IPS DF 6.9 (cell line): ENCODE data around the gene SPTSSB.

Source experiments
- DNase-seq: peaks from one replicate; pipeline ENCODE4 v3.0.0-alpha.2; 2013; ENCODE audit warnings: low read depth, low spot score
- H3K27ac ChIP-seq: one replicate; pipeline ENCODE4 v1.5.1; 2013; ENCODE audit warnings: low read length, control low read depth
- H3K27me3 ChIP-seq: 2 replicates; pipeline ENCODE4 v1.6.1; 2013; ENCODE audit warnings: mild to moderate bottlenecking, low read length; ENCODE audit not compliant: control insufficient read depth, insufficient read depth
- H3K36me3 ChIP-seq: 2 replicates; pipeline ENCODE4 v1.6.1; 2013; ENCODE audit warnings: low read length; ENCODE audit not compliant: control insufficient read depth, insufficient read depth
- H3K4me1 ChIP-seq: 2 replicates; pipeline ENCODE4 v1.6.1; 2013; ENCODE audit warnings: low read length; ENCODE audit not compliant: control insufficient read depth, insufficient read depth
- H3K4me3 ChIP-seq: 2 replicates; pipeline ENCODE4 v1.5.1; 2013; ENCODE audit warnings: mild to moderate bottlenecking, low read length
- H3K9me3 ChIP-seq: 2 replicates; pipeline ENCODE4 v1.6.1; 2013; ENCODE audit warnings: low read length, inconsistent platforms; ENCODE audit not compliant: control insufficient read depth, insufficient read depth
- WGBS: extraction: QIAGEN DNeasy Blood & Tissue Kit; methylation state at CpG from one replicate; pipeline ENCODE4 v1.1.7; 2013; ENCODE audit warnings: mixed read lengths, missing lambda C conversion rate; ENCODE audit not compliant: insufficient read length, insufficient coverage; 5-methylcytosine and 5-hydroxymethylcytosine counted together

Gene SPTSSB

DNA sequence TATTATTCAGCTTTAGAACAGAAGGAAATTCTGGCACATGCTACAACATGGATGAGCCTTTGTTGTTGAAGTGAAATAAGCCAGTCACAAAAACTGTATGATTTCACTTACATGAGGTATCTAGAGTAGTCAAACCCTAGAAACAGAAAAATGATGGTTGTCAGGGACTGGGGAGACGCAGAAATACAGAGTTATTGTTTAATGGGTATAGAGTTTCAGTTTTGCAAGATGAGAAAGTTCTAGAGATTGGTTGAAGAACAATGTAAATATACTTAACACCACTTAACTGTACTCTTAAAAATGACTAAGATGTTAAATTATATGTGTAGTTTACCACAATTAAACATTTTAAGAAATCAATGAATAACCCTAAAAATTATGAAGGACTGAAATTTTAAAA lies 15.8 kb downstream of the SPTSSB start:
- WGBS: no CpG with 5 or more reads among the region's 1 CpG
- Histone ChIP-seq H3K9me3 (no peaks in the 10 kb centered on the region), H3K4me1 (no peaks in the 10 kb centered on the region), H3K27ac (no peak overlapping the region), H3K4me3 (no peak overlapping the region), H3K27me3 (no peaks in the 10 kb centered on the region), H3K36me3 (no peaks in the 10 kb centered on the region)
- no peak for DNase-seq

DNA sequence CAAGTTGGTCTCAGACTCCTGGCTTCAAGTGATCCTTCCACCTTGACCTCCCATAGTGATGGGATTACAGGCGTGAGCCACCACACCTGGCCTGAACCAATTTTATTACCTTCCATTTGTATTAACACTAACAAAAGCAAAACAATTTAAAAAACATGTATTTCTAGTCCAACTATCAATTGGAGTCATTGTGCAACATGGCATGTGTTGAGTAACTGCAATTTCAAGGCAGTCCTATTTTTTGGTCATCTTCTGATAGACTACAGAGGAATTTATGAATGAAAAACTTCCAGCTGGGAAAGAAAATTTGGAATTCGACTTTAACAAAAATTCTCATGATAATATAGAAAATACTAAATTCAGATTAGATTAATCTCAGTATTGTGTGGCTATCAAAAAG lies 16.8 kb downstream of the SPTSSB start:
- no peaks in the 10 kb centered on the region for H3K4me1 ChIP-seq
- no peaks in the 10 kb centered on the region for H3K9me3 ChIP-seq
- DNase-seq: no peak
- no peaks in the 10 kb centered on the region for H3K27me3 ChIP-seq
- no peak overlapping the region for H3K4me3 ChIP-seq
- no CpG with 5 or more reads among the region's 2 CpGs for WGBS
- no peaks in the 10 kb centered on the region for H3K36me3 ChIP-seq
- no peak overlapping the region for H3K27ac ChIP-seq

DNA sequence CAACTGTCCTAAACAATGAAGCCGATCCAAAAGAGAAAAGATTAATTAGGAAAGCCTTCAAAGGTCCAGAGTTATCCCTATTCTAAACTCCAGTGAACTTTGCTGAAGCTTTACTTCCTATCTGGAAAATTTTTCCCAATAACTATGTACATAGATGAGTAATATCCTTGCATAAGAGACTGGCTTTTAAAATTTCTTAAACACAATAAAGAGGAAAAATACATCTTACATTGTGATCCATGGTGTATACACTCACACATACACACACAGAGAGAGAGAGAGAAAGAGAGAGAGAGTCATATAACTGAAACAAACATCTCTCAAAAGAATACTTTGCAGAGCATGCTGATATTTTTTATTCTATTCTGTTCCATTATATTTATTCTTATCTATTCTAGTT lies 20.0 kb downstream of the SPTSSB start:
- no peak overlapping the region for H3K4me3 ChIP-seq
- no CpG with 5 or more reads among the region's 1 CpG for WGBS
- no peak for DNase-seq
- H3K27ac ChIP-seq: no peak overlapping the region
- no peaks in the 10 kb centered on the region for H3K9me3 ChIP-seq
- H3K36me3 ChIP-seq: no peaks in the 10 kb centered on the region
- no peaks in the 10 kb centered on the region for H3K27me3 ChIP-seq
- H3K4me1 ChIP-seq: no peaks in the 10 kb centered on the region

GRCh38 chr3:161350916-161351315 lies 20.4 kb downstream of the SPTSSB start:
- Histone ChIP-seq H3K27ac (no peak overlapping the region), H3K9me3 (no peaks in the 10 kb centered on the region), H3K4me3 (no peak overlapping the region), H3K27me3 (no peaks in the 10 kb centered on the region), H3K4me1 (no peaks in the 10 kb centered on the region), H3K36me3 (no peaks in the 10 kb centered on the region)
- no peak for DNase-seq

GRCh38 chr3:161349529-161350312 lies 21.6 kb downstream of the SPTSSB start:
- Histone ChIP-seq H3K27me3 (no peaks in the 10 kb centered on the region), H3K4me3 (no peak overlapping the region), H3K9me3 (no peaks in the 10 kb centered on the region), H3K27ac (no peak overlapping the region), H3K36me3 (no peaks in the 10 kb centered on the region), H3K4me1 (no peaks in the 10 kb centered on the region)
- DNase-seq: no peak
- WGBS: no CpG with 5 or more reads among the region's 7 CpGs

DNA sequence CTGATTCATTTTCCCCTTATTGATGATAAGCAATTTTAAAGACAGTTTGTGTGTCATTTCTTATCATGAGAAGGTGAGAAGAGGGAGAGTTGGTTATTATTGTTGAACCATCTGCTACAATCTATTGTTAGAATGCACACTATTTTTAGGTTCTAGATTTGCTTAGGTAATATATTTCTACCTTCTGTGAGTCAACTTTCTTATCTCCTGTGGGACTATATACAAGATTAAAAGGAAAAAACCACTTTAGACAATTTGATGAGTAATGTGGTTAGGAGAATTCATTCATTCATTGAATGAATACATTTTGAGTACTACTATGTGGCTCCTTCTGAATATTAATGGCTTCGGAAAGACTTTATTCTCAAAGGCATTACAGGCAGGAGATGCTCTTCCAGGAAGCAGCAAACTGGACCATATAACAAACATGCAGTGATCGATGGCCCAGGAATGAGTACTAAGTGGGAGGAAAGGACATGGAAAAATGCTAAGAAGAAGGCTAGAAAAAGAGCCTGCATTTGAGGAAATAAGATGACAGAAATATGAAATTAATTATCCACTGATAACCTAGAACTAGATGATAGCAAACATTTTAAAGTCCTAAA lies 22.4 kb downstream of the SPTSSB start:
- Histone ChIP-seq H3K4me1 (no peaks in the 10 kb centered on the region), H3K4me3 (no peak overlapping the region), H3K36me3 (no peaks in the 10 kb centered on the region), H3K27me3 (no peaks in the 10 kb centered on the region), H3K9me3 (no peaks in the 10 kb centered on the region), H3K27ac (no peak overlapping the region)
- no peak for DNase-seq
- no CpG with 5 or more reads among the region's 2 CpGs for WGBS

- no peak for DNase-seq
- Histone ChIP-seq H3K27me3 (no peaks in the 10 kb centered on the region), H3K9me3 (no peaks in the 10 kb centered on the region), H3K36me3 (no peaks in the 10 kb centered on the region), H3K27ac (no peak overlapping the region), H3K4me1 (no peaks in the 10 kb centered on the region), H3K4me3 (no peak overlapping the region)
- WGBS: no CpG with 5 or more reads among the region's 5 CpGs
Measured at GRCh38 chr3:161347726-161348125, 23.6 kb downstream of the SPTSSB start.

DNA sequence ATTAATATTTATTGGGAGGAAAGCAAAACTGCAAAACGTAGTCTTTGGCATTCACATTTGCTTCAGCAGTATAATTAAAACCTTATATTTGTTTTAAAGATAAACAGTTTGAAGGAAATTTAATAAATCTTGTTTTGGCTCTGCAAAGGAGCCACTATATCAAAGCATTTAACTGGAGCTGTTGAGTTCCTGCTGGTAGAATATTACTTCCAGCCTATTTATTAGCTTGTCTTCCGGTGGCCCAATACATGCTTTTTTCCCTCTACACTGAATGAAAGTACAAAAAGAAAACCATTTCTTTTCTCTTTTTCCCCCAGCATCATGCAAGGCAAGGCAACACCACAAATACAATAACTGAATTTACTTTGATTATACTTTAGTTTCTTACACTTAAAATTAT lies 26.3 kb downstream of the SPTSSB start:
- Histone ChIP-seq H3K36me3 (no peaks in the 10 kb centered on the region; the same call in 1 of the 2 replicates), H3K4me1 (no peaks in the 10 kb centered on the region), H3K27me3 (no peaks in the 10 kb centered on the region), H3K4me3 (no peak overlapping the region), H3K9me3 (no peaks in the 10 kb centered on the region), H3K27ac (no peak overlapping the region)
- WGBS: no CpG with 5 or more reads among the region's 2 CpGs
- DNase-seq: no peak

DNA sequence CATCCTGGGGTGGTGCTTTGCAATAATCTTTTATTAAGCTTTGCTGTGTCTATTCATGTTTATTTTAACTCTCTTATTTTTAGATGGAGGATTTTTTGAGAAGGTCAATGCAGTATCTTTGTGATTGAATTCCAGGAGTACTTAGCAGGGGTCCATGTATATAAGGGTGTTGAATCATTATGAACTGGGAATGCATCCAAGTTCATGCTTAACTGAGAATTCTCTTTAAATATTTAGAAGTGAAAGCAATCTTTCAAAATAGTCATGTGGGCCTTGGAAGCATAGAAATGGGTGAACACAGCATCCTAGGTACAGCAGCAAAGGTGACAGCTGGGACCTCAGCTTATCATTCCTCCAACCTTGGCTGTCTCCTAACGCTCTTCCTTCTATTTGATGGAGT lies 27.3 kb downstream of the SPTSSB start:
- H3K4me1 ChIP-seq: no peaks in the 10 kb centered on the region
- no peak overlapping the region for H3K27ac ChIP-seq
- no peaks in the 10 kb centered on the region for H3K27me3 ChIP-seq
- no peak overlapping the region for H3K4me3 ChIP-seq
- no peaks in the 10 kb centered on the region; the same call in 1 of the 2 replicates for H3K36me3 ChIP-seq
- no peaks in the 10 kb centered on the region for H3K9me3 ChIP-seq
- no peak for DNase-seq
- WGBS: no CpG with 5 or more reads among the region's 1 CpG

GRCh38 chr3:161343540-161343939 lies 27.8 kb downstream of the SPTSSB start:
- H3K4me1 ChIP-seq: no peaks in the 10 kb centered on the region
- no CpG with 5 or more reads among the region's 3 CpGs for WGBS
- no peaks in the 10 kb centered on the region for H3K27me3 ChIP-seq
- no peak overlapping the region for H3K27ac ChIP-seq
- H3K36me3 ChIP-seq: no peaks in the 10 kb centered on the region; the same call in 1 of the 2 replicates
- no peak overlapping the region for H3K4me3 ChIP-seq
- DNase-seq: no peak
- no peaks in the 10 kb centered on the region for H3K9me3 ChIP-seq

- Histone ChIP-seq H3K9me3 (no peaks in the 10 kb centered on the region), H3K36me3 (no peaks in the 10 kb centered on the region; the same call in 1 of the 2 replicates), H3K4me1 (no peaks in the 10 kb centered on the region), H3K27ac (no peak overlapping the region), H3K4me3 (no peak overlapping the region), H3K27me3 (no peaks in the 10 kb centered on the region)
- no peak for DNase-seq
- no CpG with 5 or more reads among the region's 3 CpGs for WGBS
Measured at GRCh38 chr3:161342629-161343028, 28.7 kb downstream of the SPTSSB start.
